ENCODE measurements around the gene PEAK1. TPM values are rescaled to one million over a fixed set of nuclear protein-coding genes. Genes with fewer than 3 reads are reported as not detected.
A peak's percentile ranks its signal among the peaks of the same experiment; 100 is the strongest.

Gene PEAK1
- total RNA-seq, 1 donor from 2014 or later = 289 TPM

- Mint-ChIP-seq H3K4me3 (ENCODE audit: unreplicated experiment) (peak overlapping the region; percentile 77), H3K36me3 (ENCODE audit: low read depth, unreplicated experiment) (peaks cover 57% of the 10 kb centered on the region), H3K27me3 (ENCODE audit: unreplicated experiment) (peaks cover 5% of the 10 kb centered on the region), H3K27ac (ENCODE audit: unreplicated experiment) (peak overlapping the region; percentile 7), H3K4me1 (ENCODE audit: unreplicated experiment) (peaks cover 19% of the 10 kb centered on the region), H3K9me3 (ENCODE audit: unreplicated experiment) (no peaks in the 10 kb centered on the region)
- TF ChIP-seq CTCF (IDR thresholded peaks at IDR 0.05; ENCODE audit: unreplicated experiment) = no peak
- DNase-seq (ENCODE audit: low spot score) = no peak
These were observed 153.1 kb downstream of the PEAK1 start for GRCh38 chr15:77266708-77267386.

GRCh38 chr15:77255385-77255784, 164.5 kb downstream of the PEAK1 start:
- DNase-seq (ENCODE audit: low spot score) = no peak
- peaks cover 22% of the 10 kb centered on the region for H3K36me3 Mint-ChIP-seq (ENCODE audit: low read depth, unreplicated experiment)
- H3K4me1 Mint-ChIP-seq (ENCODE audit: unreplicated experiment) = peaks cover 6% of the 10 kb centered on the region
- no peak overlapping the region for H3K27ac Mint-ChIP-seq (ENCODE audit: unreplicated experiment)
- H3K4me3 Mint-ChIP-seq (ENCODE audit: unreplicated experiment) = no peak overlapping the region
- no peak for TF ChIP-seq CTCF (IDR thresholded peaks at IDR 0.05; ENCODE audit: unreplicated experiment)
- no peaks in the 10 kb centered on the region for H3K27me3 Mint-ChIP-seq (ENCODE audit: unreplicated experiment)
- peaks cover 2% of the 10 kb centered on the region for H3K9me3 Mint-ChIP-seq (ENCODE audit: unreplicated experiment)

- DNase-seq (ENCODE audit: low spot score) = no peak
- Mint-ChIP-seq H3K9me3 (ENCODE audit: unreplicated experiment) (no peaks in the 10 kb centered on the region), H3K4me3 (ENCODE audit: unreplicated experiment) (no peak overlapping the region), H3K4me1 (ENCODE audit: unreplicated experiment) (no peaks in the 10 kb centered on the region), H3K27me3 (ENCODE audit: unreplicated experiment) (peaks cover 3% of the 10 kb centered on the region), H3K36me3 (ENCODE audit: low read depth, unreplicated experiment) (peaks cover 16% of the 10 kb centered on the region), H3K27ac (ENCODE audit: unreplicated experiment) (peak overlapping the region; percentile 84)
- no peak for TF ChIP-seq CTCF (IDR thresholded peaks at IDR 0.05; ENCODE audit: unreplicated experiment)
These were observed 168.2 kb downstream of the PEAK1 start for GRCh38 chr15:77251662-77252061.

DNA sequence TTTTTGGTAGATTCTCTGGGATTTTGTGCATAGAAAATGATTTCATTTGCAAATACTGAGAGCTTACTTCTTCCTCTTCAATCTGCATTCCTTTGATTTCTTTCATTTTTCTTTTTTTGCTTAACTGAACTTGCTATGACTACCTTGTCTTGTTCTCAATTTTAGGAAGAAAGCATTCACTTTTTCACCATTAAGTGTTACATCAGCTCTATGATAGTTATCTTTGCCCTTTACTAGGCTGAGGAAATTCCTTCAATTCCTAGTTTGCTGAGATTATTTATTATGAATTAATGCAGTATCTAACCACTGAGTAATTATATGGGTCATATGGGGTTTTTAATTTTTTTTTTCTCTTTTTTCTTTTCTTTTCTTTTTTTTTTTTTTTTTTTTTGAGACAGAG, 172.8 kb downstream of the PEAK1 start:
- H3K27me3 Mint-ChIP-seq (ENCODE audit: unreplicated experiment) = peaks cover 3% of the 10 kb centered on the region
- no peaks in the 10 kb centered on the region for H3K9me3 Mint-ChIP-seq (ENCODE audit: unreplicated experiment)
- H3K36me3 Mint-ChIP-seq (ENCODE audit: low read depth, unreplicated experiment) = peaks cover 18% of the 10 kb centered on the region
- no peak for TF ChIP-seq CTCF (IDR thresholded peaks at IDR 0.05; ENCODE audit: unreplicated experiment)
- no peaks in the 10 kb centered on the region for H3K4me1 Mint-ChIP-seq (ENCODE audit: unreplicated experiment)
- DNase-seq (ENCODE audit: low spot score) = no peak
- no peak overlapping the region for H3K27ac Mint-ChIP-seq (ENCODE audit: unreplicated experiment)
- H3K4me3 Mint-ChIP-seq (ENCODE audit: unreplicated experiment) = no peak overlapping the region

- no peaks in the 10 kb centered on the region for H3K4me1 Mint-ChIP-seq (ENCODE audit: unreplicated experiment)
- H3K27ac Mint-ChIP-seq (ENCODE audit: unreplicated experiment) = peak overlapping the region; percentile 70
- H3K9me3 Mint-ChIP-seq (ENCODE audit: unreplicated experiment) = no peaks in the 10 kb centered on the region
- no peak for TF ChIP-seq CTCF (IDR thresholded peaks at IDR 0.05; ENCODE audit: unreplicated experiment)
- no peak overlapping the region for H3K4me3 Mint-ChIP-seq (ENCODE audit: unreplicated experiment)
- H3K27me3 Mint-ChIP-seq (ENCODE audit: unreplicated experiment) = peaks cover 3% of the 10 kb centered on the region
- peaks cover 24% of the 10 kb centered on the region for H3K36me3 Mint-ChIP-seq (ENCODE audit: low read depth, unreplicated experiment)
- no peak for DNase-seq (ENCODE audit: low spot score)
These were observed 176.0 kb downstream of the PEAK1 start for GRCh38 chr15:77243716-77244401.
